ENCODE results near the gene LARGE1.

The LARGE1 gene

DNA sequence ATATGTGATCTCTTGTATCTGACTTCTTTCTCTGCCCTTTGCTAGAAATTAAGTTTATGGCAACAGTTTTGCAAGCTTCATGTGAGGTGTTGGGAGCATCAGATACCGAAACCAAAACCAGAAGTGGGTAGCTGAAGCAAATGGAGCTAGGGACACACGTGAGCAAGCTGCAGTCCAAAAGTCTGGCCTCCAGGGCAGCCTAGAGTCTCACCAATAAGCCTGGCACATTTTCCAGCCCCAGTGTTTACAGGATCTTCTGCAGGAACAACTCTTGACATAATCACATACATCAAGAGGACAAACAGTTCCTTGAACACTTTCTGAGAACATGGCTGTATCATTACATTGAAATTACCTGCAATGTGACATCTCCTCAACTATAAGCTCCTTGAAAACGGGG, 114.1 kb downstream of the LARGE1 start:
- no peak overlapping the region for H3K4me3 ChIP-seq (ENCODE audit: low read depth, low read length)
- TF ChIP-seq MYC (IDR thresholded peaks at IDR 0.05; ENCODE audit: low read depth, low read length) = no peak
- TF ChIP-seq MAX (IDR thresholded peaks at IDR 0.05; ENCODE audit: low read depth, low read length) = no peak
- no peak for TF ChIP-seq POLR2A (IDR thresholded peaks at IDR 0.05; ENCODE audit: extremely low read depth, insufficient read length)
- TF ChIP-seq, protein P1, sequence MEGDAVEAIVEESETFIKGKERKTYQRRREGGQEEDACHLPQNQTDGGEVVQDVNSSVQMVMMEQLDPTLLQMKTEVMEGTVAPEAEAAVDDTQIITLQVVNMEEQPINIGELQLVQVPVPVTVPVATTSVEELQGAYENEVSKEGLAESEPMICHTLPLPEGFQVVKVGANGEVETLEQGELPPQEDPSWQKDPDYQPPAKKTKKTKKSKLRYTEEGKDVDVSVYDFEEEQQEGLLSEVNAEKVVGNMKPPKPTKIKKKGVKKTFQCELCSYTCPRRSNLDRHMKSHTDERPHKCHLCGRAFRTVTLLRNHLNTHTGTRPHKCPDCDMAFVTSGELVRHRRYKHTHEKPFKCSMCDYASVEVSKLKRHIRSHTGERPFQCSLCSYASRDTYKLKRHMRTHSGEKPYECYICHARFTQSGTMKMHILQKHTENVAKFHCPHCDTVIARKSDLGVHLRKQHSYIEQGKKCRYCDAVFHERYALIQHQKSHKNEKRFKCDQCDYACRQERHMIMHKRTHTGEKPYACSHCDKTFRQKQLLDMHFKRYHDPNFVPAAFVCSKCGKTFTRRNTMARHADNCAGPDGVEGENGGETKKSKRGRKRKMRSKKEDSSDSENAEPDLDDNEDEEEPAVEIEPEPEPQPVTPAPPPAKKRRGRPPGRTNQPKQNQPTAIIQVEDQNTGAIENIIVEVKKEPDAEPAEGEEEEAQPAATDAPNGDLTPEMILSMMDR (IDR thresholded peaks at IDR 0.05; ENCODE audit: low read depth, low read length) = no peak
- no peak for DNase-seq (ENCODE audit: low read depth)

- DNase-seq (ENCODE audit: low read depth) = peak; percentile 76
- TF ChIP-seq POLR2A (IDR thresholded peaks at IDR 0.05; ENCODE audit: extremely low read depth, insufficient read length) (no peak), MYC (IDR thresholded peaks at IDR 0.05; ENCODE audit: low read depth, low read length) (no peak), MAX (IDR thresholded peaks at IDR 0.05; ENCODE audit: low read depth, low read length) (no peak)
- TF ChIP-seq, protein P1 (IDR thresholded peaks at IDR 0.05; ENCODE audit: low read depth, low read length) = no peak
- H3K4me3 ChIP-seq (ENCODE audit: low read depth, low read length) = no peak overlapping the region
Measured at GRCh38 chr22:33803371-33804282, 116.6 kb downstream of the LARGE1 start.

DNA sequence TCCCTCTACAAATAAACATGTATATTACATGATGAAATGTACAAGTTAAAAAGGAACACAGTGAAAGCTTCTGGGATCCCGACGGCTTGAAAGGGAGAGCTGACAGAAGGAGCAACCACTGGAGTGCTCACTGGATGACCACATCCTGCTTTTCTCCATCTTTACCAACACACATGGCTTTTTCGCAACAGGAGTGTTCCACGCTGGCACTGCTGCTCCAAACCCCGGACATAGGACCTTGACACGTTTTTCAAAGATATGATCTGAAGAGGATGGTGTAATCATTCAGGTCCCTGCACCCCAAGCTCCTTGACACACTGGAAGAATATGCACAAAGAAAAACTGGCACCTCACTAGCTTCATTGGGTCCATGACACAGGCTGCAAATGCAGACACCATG, 121.9 kb downstream of the LARGE1 start:
- peak overlapping the region; percentile 11 for H3K4me3 ChIP-seq (ENCODE audit: low read depth, low read length)
- TF ChIP-seq MAX (IDR thresholded peaks at IDR 0.05; ENCODE audit: low read depth, low read length) (peak; percentile 73), POLR2A (IDR thresholded peaks at IDR 0.05; ENCODE audit: extremely low read depth, insufficient read length) (no peak), MYC (IDR thresholded peaks at IDR 0.05; ENCODE audit: low read depth, low read length) (peak; percentile 81)
- peak; percentile 89 for DNase-seq (ENCODE audit: low read depth)

GRCh38 chr22:33796494-33796893, 123.8 kb downstream of the LARGE1 start:
- no peak overlapping the region for H3K4me3 ChIP-seq (ENCODE audit: low read depth, low read length)
- DNase-seq (ENCODE audit: low read depth) = no peak
- TF ChIP-seq POLR2A (IDR thresholded peaks at IDR 0.05; ENCODE audit: extremely low read depth, insufficient read length) (no peak), MAX (IDR thresholded peaks at IDR 0.05; ENCODE audit: low read depth, low read length) (no peak), MYC (IDR thresholded peaks at IDR 0.05; ENCODE audit: low read depth, low read length) (no peak)
- TF ChIP-seq, protein P1 (IDR thresholded peaks at IDR 0.05; ENCODE audit: low read depth, low read length) = no peak

GRCh38 chr22:33793475-33793874, 126.8 kb downstream of the LARGE1 start:
- no peak for TF ChIP-seq POLR2A (IDR thresholded peaks at IDR 0.05; ENCODE audit: extremely low read depth, insufficient read length)
- no peak for TF ChIP-seq MYC (IDR thresholded peaks at IDR 0.05; ENCODE audit: low read depth, low read length)
- TF ChIP-seq, protein P1 (IDR thresholded peaks at IDR 0.05; ENCODE audit: low read depth, low read length) = no peak
- TF ChIP-seq MAX (IDR thresholded peaks at IDR 0.05; ENCODE audit: low read depth, low read length) = no peak
- no peak overlapping the region for H3K4me3 ChIP-seq (ENCODE audit: low read depth, low read length)

DNA sequence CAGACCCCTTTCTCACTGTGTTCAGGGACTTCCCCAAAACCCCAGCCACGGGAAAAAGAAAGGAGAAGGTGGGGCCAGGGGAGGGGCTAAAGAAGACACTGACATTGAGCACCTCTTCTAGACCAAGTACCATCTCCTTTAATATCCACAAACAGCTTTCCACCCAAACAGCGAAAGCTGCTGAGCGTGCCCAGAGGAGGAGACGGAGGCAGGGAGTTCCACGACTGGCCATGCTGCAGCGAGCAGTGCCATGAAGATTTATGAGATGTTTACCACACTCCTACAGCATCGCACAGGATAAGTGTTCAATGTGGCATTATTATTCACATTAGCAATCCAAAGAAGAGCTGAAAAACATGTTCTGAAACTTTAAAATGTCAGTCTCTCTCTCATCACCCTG, 127.4 kb downstream of the LARGE1 start:
- no peak for TF ChIP-seq POLR2A (IDR thresholded peaks at IDR 0.05; ENCODE audit: extremely low read depth, insufficient read length)
- TF ChIP-seq, protein P1 (IDR thresholded peaks at IDR 0.05; ENCODE audit: low read depth, low read length) = no peak
- TF ChIP-seq MYC (IDR thresholded peaks at IDR 0.05; ENCODE audit: low read depth, low read length) = no peak
- TF ChIP-seq MAX (IDR thresholded peaks at IDR 0.05; ENCODE audit: low read depth, low read length) = no peak
- peak; percentile 22 for DNase-seq (ENCODE audit: low read depth)
- H3K4me3 ChIP-seq (ENCODE audit: low read depth, low read length) = no peak overlapping the region

More at GRCh38 chr22:33793475-33793874, 126.8 kb downstream of the LARGE1 start:
- DNase-seq (ENCODE audit: low read depth) = no peak

All from NB4 (cell line).